A549 (cell line): ENCODE results near the gene ACKR4.

ENCODE experiments used
- CHD4 ChIP-seq: fragments of 200-600 bp; sonication (generic); IDR thresholded peaks from 2 replicates; pipeline ENCODE4 v1.6.1; 2016; ENCODE audit warnings: antibody characterized with exemption, mild to moderate bottlenecking, borderline replicate concordance
- E2F6 ChIP-seq: IDR thresholded peaks from 2 replicates; pipeline ENCODE4 v1.6.1; 2012; ENCODE audit warnings: low read depth, borderline replicate concordance
- HOXB5 ChIP-seq: fragments of 250-450 bp; sonication (Bioruptor Pico); IDR thresholded peaks from 2 replicates; pipeline ENCODE4 v1.5.0; 2020; ENCODE audit warnings: mild to moderate bottlenecking, moderate library complexity
- JUNB ChIP-seq: fragments of >200 bp; sonication (Bioruptor Twin); formaldehyde crosslinking; IDR thresholded peaks from 2 replicates; pipeline ENCODE4 v1.6.1; 2016
- KDM5A ChIP-seq: fragments of 200-600 bp; sonication (generic); IDR thresholded peaks from 2 replicates; pipeline ENCODE4 v1.6.1; 2016; ENCODE audit warnings: antibody characterized with exemption, mild to moderate bottlenecking
- POLR2A ChIP-seq: IDR thresholded peaks from 2 replicates; pipeline ENCODE4 v1.6.1; 2012; ENCODE audit warnings: mild to moderate bottlenecking, low read length
- RFX5 ChIP-seq: fragments of 450-650 bp; IDR thresholded peaks from 2 replicates; pipeline ENCODE4 v1.7.1; 2014; ENCODE audit warnings: antibody characterized with exemption, mild to moderate bottlenecking, moderate library complexity
- SREBF2 ChIP-seq: fragments of 450-650 bp; IDR thresholded peaks from 2 replicates; pipeline ENCODE4 v1.6.1; 2014; ENCODE audit warnings: mild to moderate bottlenecking, moderate library complexity
- TF ChIP-seq, protein P1 (sequence below): fragments of >200 bp; sonication (Bioruptor Twin); formaldehyde crosslinking; IDR thresholded peaks from 3 replicates; pipeline ENCODE4 v1.5.1; 2016

- TF ChIP-seq E2F6 (no peak), JUNB (no peak), KDM5A (no peak), CHD4 (no peak), HOXB5 (CRISPR knock-in tag) (no peak), RFX5 (no peak), POLR2A (no peak), SREBF2 (no peak)
- TF ChIP-seq, protein P1, sequence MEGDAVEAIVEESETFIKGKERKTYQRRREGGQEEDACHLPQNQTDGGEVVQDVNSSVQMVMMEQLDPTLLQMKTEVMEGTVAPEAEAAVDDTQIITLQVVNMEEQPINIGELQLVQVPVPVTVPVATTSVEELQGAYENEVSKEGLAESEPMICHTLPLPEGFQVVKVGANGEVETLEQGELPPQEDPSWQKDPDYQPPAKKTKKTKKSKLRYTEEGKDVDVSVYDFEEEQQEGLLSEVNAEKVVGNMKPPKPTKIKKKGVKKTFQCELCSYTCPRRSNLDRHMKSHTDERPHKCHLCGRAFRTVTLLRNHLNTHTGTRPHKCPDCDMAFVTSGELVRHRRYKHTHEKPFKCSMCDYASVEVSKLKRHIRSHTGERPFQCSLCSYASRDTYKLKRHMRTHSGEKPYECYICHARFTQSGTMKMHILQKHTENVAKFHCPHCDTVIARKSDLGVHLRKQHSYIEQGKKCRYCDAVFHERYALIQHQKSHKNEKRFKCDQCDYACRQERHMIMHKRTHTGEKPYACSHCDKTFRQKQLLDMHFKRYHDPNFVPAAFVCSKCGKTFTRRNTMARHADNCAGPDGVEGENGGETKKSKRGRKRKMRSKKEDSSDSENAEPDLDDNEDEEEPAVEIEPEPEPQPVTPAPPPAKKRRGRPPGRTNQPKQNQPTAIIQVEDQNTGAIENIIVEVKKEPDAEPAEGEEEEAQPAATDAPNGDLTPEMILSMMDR: no peak
Observed at GRCh38 chr3:132626955-132627354, 29.9 kb downstream of the ACKR4 start.
